ENCODE results near the gene SORBS1.

The SORBS1 gene

GRCh38 chr10:95314192-95314918 is 246.8 kb downstream of the SORBS1 start:
- H3K4ac ChIP-seq (ENCODE audit: low read depth, low read length), result no peak overlapping the region
- peak overlapping the region; percentile 1 for H3K23ac ChIP-seq (ENCODE audit: low read length)
- H2BK15ac ChIP-seq (replicated peaks; ENCODE audit: low read depth), result no peak overlapping the region
- H3K79me1 ChIP-seq (ENCODE audit: low read length), result no peaks in the 10 kb centered on the region
- no peak overlapping the region for H3K27ac ChIP-seq (ENCODE audit: low read depth, low read length)
- peaks cover 28% of the 10 kb centered on the region for H3K4me1 ChIP-seq (ENCODE audit: control insufficient read depth, low read depth, low read length)
- H3K4me3 ChIP-seq (ENCODE audit: low read length), result no peak overlapping the region
- peak; percentile 70 for DNase-seq
- H3K36me3 ChIP-seq (ENCODE audit: control insufficient read depth, insufficient read depth, low read length), result no peaks in the 10 kb centered on the region
- no peak overlapping the region for H3K9ac ChIP-seq (ENCODE audit: low read length)
- no CpG with 5 or more reads among the region's 4 CpGs for WGBS (ENCODE audit: extremely low coverage, insufficient coverage, low lambda C conversion rate)
- H3K56ac ChIP-seq (ENCODE audit: low read length), result peak overlapping the region; percentile 15
- H2BK120ac ChIP-seq (ENCODE audit: low read depth, low read length), result no peak overlapping the region
- H2BK5ac ChIP-seq (ENCODE audit: low read length), result peak overlapping the region; percentile 12
- no peaks in the 10 kb centered on the region for H3K27me3 ChIP-seq (ENCODE audit: insufficient read depth, low read length, poor library complexity)
- no peak overlapping the region for H4K8ac ChIP-seq (ENCODE audit: low read depth, low read length)
- no peaks in the 10 kb centered on the region for H3K79me2 ChIP-seq (ENCODE audit: control insufficient read depth, insufficient read depth, low read length)
- H2AK5ac ChIP-seq (ENCODE audit: low read length), result peak overlapping the region; percentile 45
- no peak overlapping the region for H4K5ac ChIP-seq (ENCODE audit: low read length)
- H3K4me2 ChIP-seq (ENCODE audit: low read length), result no peak overlapping the region
- peak overlapping the region; percentile 52 for H3K18ac ChIP-seq (ENCODE audit: low read length)

GRCh38 chr10:95312986-95313495 is 248.1 kb downstream of the SORBS1 start:
- no CpG with 5 or more reads among the region's 1 CpG for WGBS (ENCODE audit: extremely low coverage, insufficient coverage, low lambda C conversion rate)
- H3K36me3 ChIP-seq (ENCODE audit: control insufficient read depth, insufficient read depth, low read length), result no peaks in the 10 kb centered on the region
- no peak overlapping the region for H3K23ac ChIP-seq (ENCODE audit: low read length)
- peak overlapping the region; percentile 54 for H3K27ac ChIP-seq (ENCODE audit: low read depth, low read length)
- H3K4me2 ChIP-seq (ENCODE audit: low read length), result no peak overlapping the region
- peak overlapping the region; percentile 60 for H2BK5ac ChIP-seq (ENCODE audit: low read length)
- DNase-seq, result peak; percentile 91
- peaks cover 33% of the 10 kb centered on the region for H3K4me1 ChIP-seq (ENCODE audit: control insufficient read depth, low read depth, low read length)
- no peaks in the 10 kb centered on the region for H3K79me1 ChIP-seq (ENCODE audit: low read length)
- H2BK120ac ChIP-seq (ENCODE audit: low read depth, low read length), result peak overlapping the region; percentile 52
- no peaks in the 10 kb centered on the region for H3K79me2 ChIP-seq (ENCODE audit: control insufficient read depth, insufficient read depth, low read length)
- H4K5ac ChIP-seq (ENCODE audit: low read length), result no peak overlapping the region
- no peak overlapping the region for H3K9ac ChIP-seq (ENCODE audit: low read length)
- no peak overlapping the region for H3K4me3 ChIP-seq (ENCODE audit: low read length)
- H4K8ac ChIP-seq (ENCODE audit: low read depth, low read length), result no peak overlapping the region
- peak overlapping the region; percentile 64 for H3K18ac ChIP-seq (ENCODE audit: low read length)
- peak overlapping the region; percentile 15 for H3K56ac ChIP-seq (ENCODE audit: low read length)
- no peak overlapping the region for H2BK15ac ChIP-seq (replicated peaks; ENCODE audit: low read depth)
- no peaks in the 10 kb centered on the region for H3K27me3 ChIP-seq (ENCODE audit: insufficient read depth, low read length, poor library complexity)
- no peak overlapping the region for H2AK5ac ChIP-seq (ENCODE audit: low read length)
- no peak overlapping the region for H3K4ac ChIP-seq (ENCODE audit: low read depth, low read length)

- H3K4me2 ChIP-seq (ENCODE audit: low read length), result no peak overlapping the region
- no peak overlapping the region for H3K56ac ChIP-seq (ENCODE audit: low read length)
- H2BK5ac ChIP-seq (ENCODE audit: low read length), result no peak overlapping the region
- no peak for DNase-seq
- H3K27me3 ChIP-seq (ENCODE audit: insufficient read depth, low read length, poor library complexity), result no peaks in the 10 kb centered on the region
- no peak overlapping the region for H2BK120ac ChIP-seq (ENCODE audit: low read depth, low read length)
- H3K36me3 ChIP-seq (ENCODE audit: control insufficient read depth, insufficient read depth, low read length), result no peaks in the 10 kb centered on the region
- H3K9ac ChIP-seq (ENCODE audit: low read length), result no peak overlapping the region
- no peaks in the 10 kb centered on the region for H3K79me1 ChIP-seq (ENCODE audit: low read length)
- no peaks in the 10 kb centered on the region for H3K79me2 ChIP-seq (ENCODE audit: control insufficient read depth, insufficient read depth, low read length)
- H3K4me1 ChIP-seq (ENCODE audit: control insufficient read depth, low read depth, low read length), result peaks cover 33% of the 10 kb centered on the region
- H4K8ac ChIP-seq (ENCODE audit: low read depth, low read length), result no peak overlapping the region
- H3K23ac ChIP-seq (ENCODE audit: low read length), result no peak overlapping the region
- H3K4ac ChIP-seq (ENCODE audit: low read depth, low read length), result no peak overlapping the region
- no peak overlapping the region for H2BK15ac ChIP-seq (replicated peaks; ENCODE audit: low read depth)
- no peak overlapping the region for H3K4me3 ChIP-seq (ENCODE audit: low read length)
- peak overlapping the region; percentile 32 for H3K27ac ChIP-seq (ENCODE audit: low read depth, low read length)
- H2AK5ac ChIP-seq (ENCODE audit: low read length), result no peak overlapping the region
- H4K5ac ChIP-seq (ENCODE audit: low read length), result no peak overlapping the region
- no peak overlapping the region for H3K18ac ChIP-seq (ENCODE audit: low read length)
- no CpG with 5 or more reads among the region's 6 CpGs for WGBS (ENCODE audit: extremely low coverage, insufficient coverage, low lambda C conversion rate)
These were observed 248.9 kb downstream of the SORBS1 start for GRCh38 chr10:95312257-95312656.

GRCh38 chr10:95309958-95310357 is 251.2 kb downstream of the SORBS1 start:
- no peak overlapping the region for H3K18ac ChIP-seq (ENCODE audit: low read length)
- H3K56ac ChIP-seq (ENCODE audit: low read length), result no peak overlapping the region
- H3K27ac ChIP-seq (ENCODE audit: low read depth, low read length), result no peak overlapping the region
- 100% methylated on average over 1 of the region's 1 CpG for WGBS (ENCODE audit: extremely low coverage, insufficient coverage, low lambda C conversion rate)
- no peak overlapping the region for H3K4me3 ChIP-seq (ENCODE audit: low read length)
- peaks cover 30% of the 10 kb centered on the region for H3K4me1 ChIP-seq (ENCODE audit: control insufficient read depth, low read depth, low read length)
- no peaks in the 10 kb centered on the region for H3K79me1 ChIP-seq (ENCODE audit: low read length)
- H3K27me3 ChIP-seq (ENCODE audit: insufficient read depth, low read length, poor library complexity), result no peaks in the 10 kb centered on the region
- H2BK15ac ChIP-seq (replicated peaks; ENCODE audit: low read depth), result no peak overlapping the region
- H2BK120ac ChIP-seq (ENCODE audit: low read depth, low read length), result no peak overlapping the region
- no peak overlapping the region for H2AK5ac ChIP-seq (ENCODE audit: low read length)
- no peak overlapping the region for H3K4ac ChIP-seq (ENCODE audit: low read depth, low read length)
- no peak overlapping the region for H3K4me2 ChIP-seq (ENCODE audit: low read length)
- H3K23ac ChIP-seq (ENCODE audit: low read length), result no peak overlapping the region
- no peak overlapping the region for H3K9ac ChIP-seq (ENCODE audit: low read length)
- H3K36me3 ChIP-seq (ENCODE audit: control insufficient read depth, insufficient read depth, low read length), result no peaks in the 10 kb centered on the region
- DNase-seq, result no peak
- no peak overlapping the region for H4K8ac ChIP-seq (ENCODE audit: low read depth, low read length)
- H2BK5ac ChIP-seq (ENCODE audit: low read length), result no peak overlapping the region
- H4K5ac ChIP-seq (ENCODE audit: low read length), result no peak overlapping the region
- no peaks in the 10 kb centered on the region for H3K79me2 ChIP-seq (ENCODE audit: control insufficient read depth, insufficient read depth, low read length)

- Histone ChIP-seq H3K27me3 (ENCODE audit: insufficient read depth, low read length, poor library complexity) (no peaks in the 10 kb centered on the region), H3K18ac (ENCODE audit: low read length) (peak overlapping the region; percentile 94), H3K9ac (ENCODE audit: low read length) (no peak overlapping the region), H4K5ac (ENCODE audit: low read length) (no peak overlapping the region), H3K23ac (ENCODE audit: low read length) (no peak overlapping the region), H3K79me1 (ENCODE audit: low read length) (no peaks in the 10 kb centered on the region), H3K4me2 (ENCODE audit: low read length) (no peak overlapping the region), H3K4me3 (ENCODE audit: low read length) (no peak overlapping the region), H2AK5ac (ENCODE audit: low read length) (no peak overlapping the region), H3K4me1 (ENCODE audit: control insufficient read depth, low read depth, low read length) (peaks cover 28% of the 10 kb centered on the region), H3K4ac (ENCODE audit: low read depth, low read length) (peak overlapping the region; percentile 56), H2BK5ac (ENCODE audit: low read length) (peak overlapping the region; percentile 29), H3K36me3 (ENCODE audit: control insufficient read depth, insufficient read depth, low read length) (no peaks in the 10 kb centered on the region), H3K79me2 (ENCODE audit: control insufficient read depth, insufficient read depth, low read length) (no peaks in the 10 kb centered on the region), H2BK120ac (ENCODE audit: low read depth, low read length) (no peak overlapping the region), H3K56ac (ENCODE audit: low read length) (peak overlapping the region; percentile 69), H3K27ac (ENCODE audit: low read depth, low read length) (peak overlapping the region; percentile 78), H2BK15ac (replicated peaks; ENCODE audit: low read depth) (no peak overlapping the region), H4K8ac (ENCODE audit: low read depth, low read length) (no peak overlapping the region)
- DNase-seq, result peak; percentile 83
- no CpG with 5 or more reads among the region's 8 CpGs for WGBS (ENCODE audit: extremely low coverage, insufficient coverage, low lambda C conversion rate)
These were observed 252.5 kb downstream of the SORBS1 start for GRCh38 chr10:95308389-95309302.

Data from mesendoderm (in vitro differentiated cells).